KBM-7 (cell line): ENCODE results near the gene RUNX1.
"Not testable (repeated sequence)": the region's sequence is repeated elsewhere in the genome, so short reads cannot be mapped to it uniquely, and the experiment has no call there.

Experiments used
- DNase-seq: peaks from one replicate; pipeline ENCODE4 v3.0.0-alpha.2; 2015
- in situ Hi-C: fragments of 300-500 bp; cut with MboI; formaldehyde crosslinking; loops from 2 replicates; pipeline ENCODE4 v1.14.3; 2020; ENCODE audit warnings: low sequenced_read_pairs, low pct_unique_long_range_greater_than_20kb, mixed read lengths

Gene RUNX1

DNA sequence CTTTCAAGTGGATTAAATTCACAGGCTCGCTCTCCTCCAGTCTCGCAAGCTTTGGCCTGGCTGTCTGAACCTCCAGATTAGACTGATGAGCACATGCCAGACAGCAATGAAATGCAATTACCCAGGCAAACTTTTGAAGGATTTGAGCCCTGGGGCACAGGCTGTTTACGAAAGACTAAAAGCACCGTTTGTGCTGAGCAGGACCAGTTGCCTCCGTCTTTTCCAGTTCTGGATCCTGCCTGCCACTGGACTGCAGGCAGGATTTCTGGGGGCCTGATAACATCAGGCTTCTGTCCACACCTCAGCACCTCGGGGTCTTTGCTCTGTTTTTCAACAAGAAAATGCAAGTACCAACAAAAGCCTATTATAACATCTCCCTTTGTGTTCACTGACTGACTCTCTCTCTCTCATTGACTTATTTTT, 234.6 kb downstream of the RUNX1 start:
- DNase-seq: no peak
- in situ Hi-C loops: no loop called here

DNA sequence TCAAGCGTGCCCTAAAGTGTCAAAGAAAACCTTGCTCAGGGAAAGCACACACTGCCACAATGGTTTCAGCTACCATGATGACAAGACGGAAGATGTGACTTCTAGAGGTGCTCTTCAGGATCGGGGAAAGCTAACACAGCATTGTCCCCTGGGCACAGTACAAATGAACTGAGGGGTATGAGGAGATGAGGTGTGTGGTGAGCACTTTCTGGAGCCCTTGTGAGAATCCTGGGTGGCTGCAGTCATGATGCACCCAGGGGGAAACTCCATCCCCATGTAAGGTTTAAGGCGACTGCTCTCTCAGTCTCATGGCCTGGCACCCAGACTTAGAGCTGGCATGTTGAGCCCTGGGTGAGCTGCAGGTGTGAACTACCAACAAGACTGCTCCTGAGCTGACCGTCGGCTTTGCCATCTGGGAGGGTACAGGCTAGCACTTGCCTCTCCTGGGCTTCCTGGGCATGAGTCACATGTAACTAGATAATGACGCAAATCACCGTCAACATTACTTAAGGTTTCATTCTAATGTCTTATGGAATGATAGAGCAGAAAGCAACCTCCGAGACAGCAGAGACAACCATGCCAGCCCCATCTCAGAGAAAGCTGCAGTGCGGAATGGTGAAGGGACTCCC, 235.7 kb downstream of the RUNX1 start:
- in situ Hi-C loops: no loop called here
- DNase-seq: no peak

- DNase-seq: no peak
These were observed 236.4 kb downstream of the RUNX1 start for GRCh38 chr21:34812504-34813265.

DNA sequence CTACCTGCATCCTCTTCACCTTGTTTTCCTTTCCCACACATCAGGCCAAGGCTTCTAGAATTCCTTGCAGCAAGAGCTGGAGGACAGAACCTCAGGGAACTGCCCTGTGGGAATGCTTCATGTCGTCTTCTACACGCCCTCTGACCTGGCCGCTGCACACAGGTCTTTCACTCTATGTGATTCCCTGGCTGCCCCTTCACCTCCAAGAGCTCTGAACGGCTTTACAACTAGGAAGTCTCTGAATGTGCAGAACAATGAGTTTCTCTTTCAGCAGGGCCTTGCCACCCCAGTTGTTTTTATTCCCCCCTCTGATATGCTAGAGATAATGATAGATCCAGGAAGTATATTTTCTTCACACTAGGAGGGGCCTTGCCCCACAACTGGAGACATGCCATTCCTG, 237.7 kb downstream of the RUNX1 start:
- in situ Hi-C loops: no loop called here
- DNase-seq: no peak

More at GRCh38 chr21:34812504-34813265, 236.4 kb downstream of the RUNX1 start:
- in situ Hi-C loops: no loop called here

DNA sequence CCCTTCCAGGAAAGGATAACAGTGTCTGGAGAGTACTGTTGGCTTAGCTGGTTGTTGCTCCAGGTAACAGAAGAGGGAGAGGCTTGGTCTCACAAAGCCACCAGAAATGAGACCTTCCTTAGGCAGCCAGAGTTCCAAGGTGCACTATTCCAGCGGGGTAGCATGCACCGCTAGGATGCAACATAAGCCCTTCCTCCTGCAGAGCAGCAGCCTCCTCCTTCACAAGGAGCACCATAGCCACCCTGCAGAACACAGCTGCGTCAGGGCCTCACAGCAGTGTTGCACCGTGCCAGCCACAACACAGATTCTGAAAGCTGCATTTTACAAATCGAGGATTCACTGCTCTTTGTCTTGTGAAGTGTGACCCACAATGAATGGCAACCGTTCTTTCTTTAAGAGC, 238.3 kb downstream of the RUNX1 start:
- DNase-seq: no peak
- in situ Hi-C loops: no loop called here

- in situ Hi-C loops: no loop called here
These were observed 239.3 kb downstream of the RUNX1 start for GRCh38 chr21:34809822-34810221.

GRCh38 chr21:34808569-34809204, 240.4 kb downstream of the RUNX1 start:
- in situ Hi-C loops: no loop called here
- DNase-seq: no peak

More at GRCh38 chr21:34809822-34810221, 239.3 kb downstream of the RUNX1 start:
- no peak for DNase-seq

DNA sequence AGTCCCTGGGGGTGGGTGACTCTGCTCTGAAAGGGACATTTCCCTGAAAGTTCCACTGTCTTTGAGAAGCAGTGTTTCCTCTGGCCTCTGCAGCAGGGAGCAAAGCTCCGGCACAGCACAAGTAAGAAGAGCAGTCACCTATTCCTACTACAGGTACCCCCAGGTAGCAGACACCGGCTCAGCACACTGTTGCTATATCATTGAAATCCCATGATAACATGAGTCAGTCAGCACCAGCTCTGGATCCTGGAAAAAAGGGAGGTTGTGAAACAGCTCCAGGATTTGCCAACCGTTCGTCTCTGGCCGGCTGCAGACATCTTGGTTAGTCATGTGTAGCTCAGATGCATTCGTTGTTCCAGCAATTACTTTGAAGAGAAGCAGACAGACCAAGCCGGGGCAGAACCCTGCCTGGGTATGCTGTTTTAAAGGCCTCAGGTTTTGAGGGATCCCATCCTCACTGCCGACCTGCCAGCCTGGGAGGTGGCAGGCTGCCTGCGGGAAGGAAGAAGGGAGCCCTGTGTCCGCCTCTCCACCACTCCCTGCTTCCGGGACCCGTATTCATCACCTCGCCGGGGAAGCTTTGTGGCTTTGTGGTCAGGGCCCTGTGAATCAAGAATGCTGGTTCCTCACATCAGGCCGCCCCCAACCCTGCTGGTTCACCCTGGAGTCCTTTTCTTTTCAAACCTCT, 241.1 kb downstream of the RUNX1 start:
- DNase-seq: peak; percentile 83
- in situ Hi-C loops: no loop called here

DNA sequence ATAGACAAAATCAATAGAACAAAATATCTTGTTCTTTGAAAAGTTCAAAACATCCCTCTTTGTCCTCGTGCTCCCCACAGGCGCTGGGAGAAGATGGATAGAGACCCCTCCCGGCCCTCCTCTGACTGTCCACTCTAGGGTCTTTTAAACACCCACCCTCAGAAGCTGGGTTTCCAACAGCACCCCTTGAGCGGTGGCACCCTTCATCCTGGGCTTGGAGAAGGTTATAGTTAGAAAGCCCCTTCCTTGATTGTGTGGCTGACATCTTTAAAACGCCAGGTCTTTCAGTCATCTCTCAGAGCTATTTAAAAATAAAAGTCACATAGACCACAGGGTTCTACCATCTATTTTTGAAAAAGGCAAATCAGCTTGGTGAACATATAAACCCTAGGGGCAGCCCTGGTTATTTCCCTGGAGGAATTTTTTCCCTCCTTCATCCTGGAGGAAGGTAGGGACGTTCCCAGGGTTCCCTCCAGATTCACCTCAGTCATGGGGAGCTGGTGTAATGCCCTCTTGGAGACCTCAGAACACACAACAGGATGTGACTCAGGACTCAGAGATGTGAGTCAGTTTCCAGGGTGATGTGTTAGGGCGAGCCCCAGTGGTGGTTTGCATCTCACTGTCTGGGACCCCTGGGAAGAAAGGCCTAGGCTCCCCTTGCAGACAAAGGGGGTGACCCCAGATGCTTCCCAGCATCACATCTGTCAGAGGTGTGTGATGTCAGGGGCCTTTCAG, 241.8 kb downstream of the RUNX1 start:
- in situ Hi-C loops: no loop called here
- DNase-seq: no peak

DNA sequence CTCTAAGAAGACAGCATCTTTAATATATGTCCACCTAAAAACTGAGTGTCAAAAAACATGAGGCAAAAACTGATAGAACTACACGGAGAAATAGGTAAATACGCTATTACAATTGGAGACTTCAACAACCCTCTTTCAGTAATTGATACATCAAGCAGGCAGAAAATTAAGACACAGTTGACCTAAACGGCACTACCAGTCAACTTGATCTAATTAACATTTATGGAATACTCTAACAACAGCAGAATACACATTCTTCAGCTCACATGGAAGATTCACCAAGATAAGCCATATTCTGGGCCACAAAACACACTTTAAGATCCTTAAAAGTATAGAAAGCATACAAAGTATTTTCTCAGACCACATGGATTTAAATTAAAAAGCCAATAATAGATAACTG, 242.7 kb downstream of the RUNX1 start:
- in situ Hi-C loops: no loop called here
- DNase-seq: no peak

DNA sequence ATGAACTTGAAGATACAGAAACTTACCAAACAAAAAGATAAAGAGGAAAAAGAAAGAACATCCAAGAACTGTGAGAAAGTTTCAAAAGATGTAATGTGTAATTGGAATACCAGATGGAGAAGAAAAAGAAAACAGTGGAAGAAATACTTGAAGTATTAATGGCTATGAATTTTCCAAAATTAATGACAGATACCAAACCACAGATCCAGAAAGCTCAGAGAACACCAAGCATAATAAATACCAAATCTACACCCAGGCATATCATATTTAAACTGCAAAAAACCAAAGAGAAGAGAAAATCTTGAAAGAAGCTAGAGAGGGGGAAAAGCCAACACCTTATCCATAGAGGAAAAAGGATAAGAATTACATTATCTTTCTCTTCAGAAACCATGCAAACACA, 243.9 kb downstream of the RUNX1 start:
- DNase-seq: no peak
- in situ Hi-C loops: no loop called here

DNA sequence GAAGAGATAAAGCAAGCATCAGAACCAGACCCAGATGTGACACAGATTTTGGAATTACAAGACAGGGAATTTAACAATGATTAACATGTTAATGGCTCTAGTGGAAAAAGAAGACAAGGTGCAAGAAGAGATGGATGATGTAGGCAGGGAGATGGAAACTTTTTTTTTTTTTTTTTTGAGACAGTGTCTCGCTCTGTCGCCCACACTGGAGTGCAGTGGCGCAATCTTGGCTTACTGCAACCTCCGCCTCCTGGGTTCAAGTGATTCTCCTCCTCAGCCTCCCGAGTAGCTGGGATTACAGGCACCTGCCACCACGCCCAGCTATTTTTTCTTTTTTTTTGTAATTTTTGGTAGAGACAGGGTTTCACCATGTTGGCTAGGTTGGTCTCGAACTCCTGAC, 244.5 kb downstream of the RUNX1 start:
- in situ Hi-C loops, DNase-seq: not testable (repeated sequence)

DNA sequence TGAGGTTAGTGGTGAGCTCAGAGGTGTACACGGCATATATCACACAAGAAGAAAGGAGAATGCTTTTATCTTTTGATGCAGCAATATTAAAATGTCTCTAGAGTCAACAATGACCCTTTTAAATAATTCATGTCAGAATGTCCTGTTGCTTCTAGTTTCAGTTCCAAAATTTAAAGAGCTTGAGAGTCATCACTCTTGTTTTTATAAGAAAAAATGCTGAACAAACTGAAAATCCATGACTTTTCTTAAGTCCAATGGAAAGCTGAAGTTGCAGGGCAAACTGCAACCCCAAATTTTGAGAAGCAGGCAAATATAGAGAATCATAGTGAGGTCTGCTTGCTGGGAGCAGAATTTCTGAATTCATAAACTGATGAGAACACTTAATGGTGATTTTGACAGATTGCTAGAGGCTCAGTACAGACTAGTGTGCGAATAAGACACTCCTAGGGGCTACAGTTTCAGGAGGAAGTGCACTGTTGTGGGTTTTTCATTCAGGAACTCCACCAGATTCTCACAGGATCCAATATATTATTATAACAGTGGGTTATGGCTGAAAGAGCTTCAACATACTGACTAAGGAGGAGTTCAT, 245.2 kb downstream of the RUNX1 start:
- DNase-seq: no peak

DNA sequence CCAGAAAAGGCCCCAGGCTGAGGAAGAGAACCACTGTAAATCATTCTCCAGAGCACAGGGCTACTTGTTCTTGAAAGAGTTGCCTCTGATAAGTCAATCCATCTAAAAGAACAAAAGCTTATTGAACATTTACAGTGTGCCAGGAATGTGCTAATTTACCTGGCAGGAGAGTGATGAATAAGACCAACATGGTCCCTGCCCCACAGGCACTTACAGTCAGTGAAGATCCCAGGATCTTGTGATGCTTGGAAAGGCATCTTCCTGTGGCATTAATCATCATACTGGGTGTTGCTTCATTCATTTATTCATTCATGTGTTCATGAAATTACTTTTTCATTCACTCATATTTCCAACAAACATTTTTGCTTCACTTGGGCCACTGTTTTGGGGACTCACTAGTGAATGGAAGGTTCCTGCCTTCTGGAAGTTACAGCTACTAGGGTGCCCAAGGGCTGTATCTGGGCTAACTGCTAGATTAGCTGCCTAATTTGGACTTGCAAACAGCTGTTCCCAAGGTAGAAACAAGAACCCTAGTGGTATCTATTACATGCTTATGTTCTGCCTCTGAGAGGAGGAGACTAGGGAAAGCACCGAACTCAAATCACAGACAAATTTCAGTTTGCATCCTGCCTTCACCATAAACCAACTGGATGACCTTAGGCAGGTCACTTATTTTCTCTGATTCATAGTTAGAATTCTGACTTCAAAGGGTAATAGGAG, 246.8 kb downstream of the RUNX1 start:
- in situ Hi-C loops: no loop called here
- DNase-seq: no peak

More for the DNA sequence above, 245.2 kb downstream of the RUNX1 start:
- in situ Hi-C loops: no loop called here

- no peak for DNase-seq
- in situ Hi-C loops: no loop called here
These were observed 247.5 kb downstream of the RUNX1 start for GRCh38 chr21:34801519-34802132.

DNA sequence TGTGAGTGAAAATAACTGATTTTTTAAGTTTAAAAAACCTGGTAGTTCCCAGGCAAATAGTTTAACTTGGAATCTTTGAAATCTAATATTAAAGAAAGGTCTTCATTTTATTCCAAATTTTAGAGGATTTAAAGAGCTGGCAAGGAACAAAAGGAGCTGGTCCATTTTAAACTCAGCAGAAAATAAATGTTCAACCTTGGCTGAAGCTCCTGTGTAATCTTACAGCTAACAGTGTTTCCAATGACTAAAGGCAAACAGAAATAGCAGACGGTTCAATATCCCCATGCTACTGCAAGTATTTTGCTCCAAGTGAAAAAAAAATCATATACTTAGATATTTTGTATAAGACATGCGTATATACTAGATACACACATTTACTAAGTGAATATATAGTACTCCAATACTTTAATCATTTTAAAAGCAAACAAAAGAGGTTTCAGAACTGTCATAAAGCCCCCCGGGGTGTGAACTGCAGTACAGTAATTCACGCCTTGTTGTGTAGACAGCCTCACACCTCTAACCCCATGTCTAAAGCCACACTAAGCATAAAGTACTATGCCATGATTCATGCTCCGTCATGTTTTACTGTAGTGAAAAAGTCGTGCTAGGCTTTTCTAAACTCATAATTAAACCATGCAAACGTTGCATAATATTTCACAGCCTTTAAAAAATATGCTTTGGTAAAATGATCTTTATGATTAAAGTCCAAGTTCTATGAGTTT, 248.1 kb downstream of the RUNX1 start:
- DNase-seq: no peak
- in situ Hi-C loops: no loop called here

- no peak for DNase-seq
- in situ Hi-C loops: no loop called here
These were observed 250.0 kb downstream of the RUNX1 start for GRCh38 chr21:34799092-34799491.
